ENCODE results near the gene ABCC1.

Gene ABCC1

DNA sequence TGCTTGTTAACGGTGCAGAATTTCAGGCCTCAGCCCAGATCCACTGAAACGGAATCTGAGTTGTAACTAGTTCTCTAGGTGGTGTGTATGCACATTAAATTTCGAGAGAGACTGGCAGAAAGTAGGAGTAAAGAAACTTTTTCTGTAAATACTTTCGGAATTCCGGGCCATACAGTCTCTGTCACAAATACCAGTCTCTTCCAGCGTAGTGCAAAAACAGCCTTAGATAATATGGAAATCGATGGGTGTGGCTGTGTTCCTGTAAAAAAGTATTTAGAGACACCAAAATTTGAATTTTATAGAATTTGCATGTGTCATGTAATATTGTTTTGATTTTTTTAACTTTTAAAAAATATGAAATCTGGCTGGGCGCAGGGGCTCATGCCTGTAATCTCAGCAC, 109.7 kb downstream of the ABCC1 start:
- no peak for DNase-seq

DNA sequence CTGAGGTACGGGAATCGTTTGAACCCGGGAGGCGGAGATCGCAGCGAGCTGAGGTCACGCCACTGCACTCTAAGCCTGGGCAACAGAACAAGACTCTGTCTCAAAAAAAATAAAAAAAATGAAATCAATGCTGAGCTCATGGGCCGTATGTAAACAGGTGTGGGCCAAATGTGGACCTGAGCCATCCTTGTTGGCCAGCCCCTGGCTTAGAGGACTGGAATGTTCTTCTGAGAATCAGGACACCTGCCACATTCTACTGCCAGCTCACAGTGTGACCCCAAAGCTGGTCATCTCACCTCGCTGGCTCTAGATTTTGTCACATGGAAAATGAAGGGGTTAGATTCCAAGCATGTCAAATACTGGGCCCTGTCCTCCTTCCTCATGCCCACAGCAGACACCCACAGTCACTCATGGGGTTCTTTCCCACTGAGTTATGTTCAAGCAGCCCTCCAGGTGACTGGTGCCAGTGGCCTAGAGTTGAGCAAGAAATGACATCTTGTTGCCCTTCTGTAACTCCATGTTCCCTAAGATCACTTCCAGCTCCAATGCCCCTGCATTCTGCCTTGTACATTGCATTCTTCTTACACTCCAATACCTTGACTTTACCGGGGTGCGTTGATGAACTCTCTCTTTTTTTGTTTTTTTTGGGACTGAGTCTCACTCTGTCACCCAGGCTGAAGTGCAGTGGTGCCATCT, 110.6 kb downstream of the ABCC1 start:
- DNase-seq = no peak

DNA sequence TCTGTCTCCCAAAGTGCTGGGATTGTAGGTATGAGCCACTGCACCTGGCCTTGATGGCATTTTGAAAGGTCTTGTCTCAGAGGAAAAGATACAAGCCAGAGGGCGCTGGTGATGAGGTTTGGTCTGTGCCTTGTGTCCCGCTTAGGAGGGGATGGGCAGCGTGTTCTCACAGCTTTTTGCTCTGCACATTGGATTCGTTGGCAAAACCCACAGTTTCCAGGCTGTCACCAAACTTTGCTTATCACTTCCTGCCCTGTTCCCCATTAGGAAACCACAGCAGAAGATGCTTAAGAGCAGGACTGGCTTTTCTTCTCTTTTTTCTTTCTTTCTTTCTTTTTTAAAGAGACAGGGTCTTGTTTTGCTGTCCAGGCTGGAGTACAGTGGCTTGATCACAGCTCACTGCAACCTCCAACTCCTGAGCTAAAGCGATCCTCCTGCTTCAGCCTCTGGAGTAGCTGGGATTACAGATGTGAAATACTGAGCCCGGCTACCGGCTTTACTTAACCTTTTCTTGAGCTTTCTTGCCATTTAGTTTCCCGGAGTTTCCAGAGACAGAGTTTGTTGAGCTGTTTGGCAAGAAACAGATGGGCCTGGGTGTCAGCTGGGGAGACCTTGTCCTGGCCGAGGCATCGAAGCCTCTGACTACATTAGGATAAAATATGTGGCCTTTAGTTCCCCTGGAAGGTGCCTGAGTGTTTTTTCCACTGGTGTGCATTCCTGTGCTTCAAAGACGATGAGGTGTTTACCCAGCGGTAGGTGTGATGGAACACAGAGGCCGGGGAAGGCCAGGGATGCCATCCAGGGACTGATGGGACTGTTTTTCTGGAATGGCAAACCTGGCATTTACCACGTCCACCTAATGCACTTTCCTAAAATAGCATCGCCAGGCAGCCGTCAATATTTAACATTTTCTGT, 112.9 kb downstream of the ABCC1 start:
- no peak for DNase-seq

DNA sequence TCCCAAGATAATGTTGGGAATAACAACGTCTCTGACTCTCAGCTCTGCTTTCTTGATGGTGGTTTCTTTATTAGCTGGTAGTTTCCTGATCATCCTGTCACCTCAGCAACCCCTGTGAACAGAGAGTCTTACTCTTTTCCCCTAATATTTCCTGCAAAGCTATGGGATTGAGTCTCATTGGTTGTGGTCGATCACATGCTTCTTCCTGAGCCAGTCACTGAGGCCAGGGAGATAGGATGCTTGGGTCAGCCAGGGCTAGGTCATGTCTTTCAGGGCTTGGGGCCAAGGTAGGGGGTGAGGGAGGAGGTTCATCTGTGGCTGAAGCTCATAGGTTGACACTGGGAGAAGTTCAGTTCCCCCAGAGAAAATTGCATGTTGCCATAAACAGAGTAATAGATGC, 114.3 kb downstream of the ABCC1 start:
- DNase-seq = no peak

DNA sequence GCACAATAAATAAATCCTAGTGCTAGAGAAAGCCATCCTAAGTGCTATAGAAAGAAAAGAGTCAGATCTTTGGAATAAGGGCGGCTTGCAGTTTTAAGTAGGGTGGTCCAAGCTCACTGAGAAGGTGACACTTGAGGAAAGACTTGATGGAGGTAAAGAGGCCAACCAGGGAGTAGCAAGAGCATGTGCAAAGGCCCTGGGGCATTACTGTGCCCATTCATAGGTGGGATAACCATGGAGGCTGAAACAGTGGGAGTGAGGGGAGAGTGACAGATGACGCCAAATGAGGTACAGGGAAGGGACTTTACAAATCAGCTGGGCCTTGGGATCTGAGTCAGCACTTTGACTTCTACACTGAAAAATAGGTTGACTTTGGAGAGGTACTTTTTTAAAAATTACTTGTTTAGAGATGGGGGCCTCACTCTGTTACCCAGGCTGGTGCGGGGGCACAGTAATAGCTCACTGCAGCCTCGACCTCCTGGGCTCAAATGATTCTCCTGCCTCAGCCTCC, 115.5 kb downstream of the ABCC1 start:
- DNase-seq = no peak

DNA sequence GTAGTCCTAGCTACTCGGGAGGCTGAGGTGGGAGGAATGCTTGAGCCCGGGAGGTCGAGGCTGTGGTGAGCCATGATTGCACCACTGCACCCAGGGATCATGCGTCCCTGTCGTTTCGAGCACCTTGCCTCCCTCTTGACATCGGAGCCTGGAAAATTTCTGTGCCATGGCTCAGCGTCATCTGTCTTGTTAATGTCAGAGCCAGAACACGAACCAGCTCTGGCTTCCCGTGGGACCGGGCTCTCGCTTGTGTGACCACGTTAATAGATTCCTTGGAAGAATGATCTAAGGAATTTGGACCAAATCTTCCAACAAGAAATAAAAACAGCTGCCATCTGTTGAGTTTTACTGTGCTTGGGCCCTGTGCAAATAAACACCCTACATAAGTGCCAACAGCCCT, 117.7 kb downstream of the ABCC1 start:
- DNase-seq = no peak

DNA sequence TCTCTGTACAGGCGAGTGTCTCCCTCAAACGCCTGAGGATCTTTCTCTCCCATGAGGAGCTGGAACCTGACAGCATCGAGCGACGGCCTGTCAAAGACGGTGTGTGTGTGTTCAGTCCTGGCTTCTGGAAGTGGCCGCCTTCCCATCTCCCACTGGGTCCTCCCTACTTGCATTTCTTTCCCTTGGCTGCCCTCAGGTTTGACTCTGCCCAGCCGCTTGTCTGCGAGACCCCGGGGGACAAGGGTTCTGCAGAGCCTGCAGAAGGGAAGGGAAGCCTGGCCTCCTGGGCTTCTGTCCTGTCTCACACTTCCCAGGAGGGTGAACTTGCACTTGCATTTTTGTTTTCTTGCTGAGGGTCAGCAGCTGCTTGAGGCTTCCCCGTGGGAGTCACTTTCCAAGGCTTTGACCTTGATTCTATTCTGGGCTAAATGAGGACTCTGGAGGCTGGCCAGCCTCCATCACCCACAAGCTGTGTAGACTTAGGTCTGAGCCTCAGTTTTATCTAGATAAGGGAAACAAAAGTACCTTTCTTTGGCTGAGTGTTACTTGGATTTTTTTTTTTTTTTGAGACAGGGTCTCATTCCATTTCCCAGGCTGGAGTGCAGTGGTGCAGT, 122.3 kb downstream of the ABCC1 start:
- no peak for DNase-seq

DNA sequence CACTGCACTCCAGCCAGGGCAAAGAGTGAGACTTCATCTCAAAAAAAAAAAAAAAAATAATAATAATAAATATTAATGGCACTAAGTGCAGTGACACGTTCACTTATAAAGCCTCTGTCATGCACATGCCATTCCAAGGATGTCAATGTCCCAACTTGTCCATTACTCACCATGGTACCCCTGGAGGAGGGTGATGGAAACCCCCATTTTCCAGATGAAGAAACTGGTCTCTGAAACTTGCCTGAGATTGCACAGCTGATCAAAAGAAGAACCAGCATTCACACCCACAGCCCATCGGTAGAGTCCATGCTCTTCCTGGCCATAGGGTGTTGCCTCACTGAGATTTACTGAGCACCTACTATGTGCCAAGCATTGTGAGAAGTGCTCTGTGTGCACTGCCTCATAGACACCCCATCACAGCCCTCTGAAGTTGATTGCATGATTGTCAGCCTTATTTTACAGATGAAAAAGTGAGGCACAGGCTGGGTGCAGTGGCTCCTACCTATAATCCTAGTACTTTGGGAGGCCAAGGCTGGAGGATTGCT, 123.7 kb downstream of the ABCC1 start:
- DNase-seq = no peak

DNA sequence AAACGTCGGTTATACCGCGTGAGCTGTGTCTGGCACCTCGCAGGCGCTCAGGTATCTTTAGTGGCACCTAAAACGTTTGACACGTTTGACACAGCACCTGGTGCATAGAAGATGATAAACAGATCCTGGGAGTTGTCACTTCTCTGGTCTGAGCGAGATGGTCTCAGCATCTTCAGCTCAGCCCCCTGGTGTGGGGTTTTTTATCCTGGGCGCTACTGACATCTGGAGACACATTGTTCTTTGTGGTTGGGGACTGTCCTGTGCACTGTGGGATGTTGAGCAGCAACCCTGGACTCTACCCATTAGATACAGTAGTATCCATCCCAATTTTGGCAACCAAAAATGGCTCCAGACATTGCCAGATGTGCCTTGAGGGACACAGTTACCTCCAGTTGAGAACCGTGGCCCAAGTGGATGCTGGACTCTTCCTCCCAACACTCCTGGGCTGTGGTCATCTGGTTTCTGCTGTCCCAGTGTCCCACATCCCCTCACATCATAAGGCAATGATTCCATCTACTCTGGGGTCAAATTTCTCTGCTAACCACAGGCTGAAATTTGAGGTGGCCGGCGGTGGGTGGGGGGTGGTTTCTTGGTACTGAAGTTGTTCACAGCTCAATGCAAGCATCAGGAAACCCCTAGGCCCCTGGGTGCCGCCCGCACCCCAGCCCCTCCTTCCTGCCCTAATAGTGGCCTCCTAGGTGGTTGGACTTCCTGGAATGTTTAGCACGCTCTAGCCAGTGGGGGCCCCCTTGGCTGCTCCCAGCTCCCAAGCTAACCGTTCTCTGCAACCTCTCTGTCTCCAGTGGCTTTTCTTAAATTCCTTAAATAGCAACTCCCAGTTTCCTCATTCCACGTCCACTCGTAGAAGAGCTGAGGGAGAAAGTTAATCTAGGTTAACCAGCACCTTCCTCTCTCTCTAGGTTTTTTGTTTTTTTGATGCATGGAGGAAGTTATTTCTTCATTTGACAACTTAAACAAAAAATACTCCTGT, 124.8 kb downstream of the ABCC1 start:
- DNase-seq = no peak

DNA sequence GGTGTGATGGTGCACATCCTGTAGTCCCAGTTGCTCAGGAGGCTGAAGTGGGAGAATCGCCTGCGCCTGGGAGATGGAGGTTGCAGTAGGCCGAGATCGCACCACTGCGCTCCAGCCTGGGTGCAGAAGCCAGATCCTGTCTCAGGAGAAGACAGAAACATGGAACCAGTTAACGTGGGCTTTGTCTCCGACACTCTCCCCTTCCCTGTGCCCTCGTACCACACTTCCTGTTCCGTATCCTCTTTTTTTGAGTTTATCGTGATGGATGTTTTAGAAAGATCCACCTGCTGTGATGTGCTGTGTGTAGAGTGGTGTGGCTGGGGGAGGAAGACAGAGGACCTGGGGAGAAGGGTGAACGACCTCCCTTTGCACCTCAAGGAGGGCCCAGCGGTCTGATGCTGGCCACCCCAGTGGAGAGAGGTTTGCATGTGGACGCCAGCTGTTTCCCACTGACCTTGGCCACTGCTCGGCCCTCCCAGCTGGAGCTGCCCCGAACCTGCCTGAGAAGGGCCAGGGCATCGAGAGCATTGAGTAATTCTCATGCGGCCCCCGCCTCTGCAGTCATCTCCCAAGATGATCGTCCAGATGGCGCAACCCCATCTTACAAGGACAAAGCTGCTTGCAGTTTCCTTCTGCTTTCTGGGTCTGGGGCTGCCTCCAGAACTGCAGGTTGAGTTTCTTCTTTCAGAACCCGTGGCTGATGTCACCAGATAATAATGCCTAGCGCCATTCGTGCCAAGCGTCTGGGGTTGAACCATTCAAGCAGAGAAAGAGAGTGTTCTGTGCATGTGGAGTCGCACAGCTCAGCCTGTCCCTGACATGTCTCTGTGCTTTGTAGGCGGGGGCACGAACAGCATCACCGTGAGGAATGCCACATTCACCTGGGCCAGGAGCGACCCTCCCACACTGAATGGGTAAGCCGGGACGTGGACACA, 126.3 kb downstream of the ABCC1 start:
- no peak for DNase-seq

DNA sequence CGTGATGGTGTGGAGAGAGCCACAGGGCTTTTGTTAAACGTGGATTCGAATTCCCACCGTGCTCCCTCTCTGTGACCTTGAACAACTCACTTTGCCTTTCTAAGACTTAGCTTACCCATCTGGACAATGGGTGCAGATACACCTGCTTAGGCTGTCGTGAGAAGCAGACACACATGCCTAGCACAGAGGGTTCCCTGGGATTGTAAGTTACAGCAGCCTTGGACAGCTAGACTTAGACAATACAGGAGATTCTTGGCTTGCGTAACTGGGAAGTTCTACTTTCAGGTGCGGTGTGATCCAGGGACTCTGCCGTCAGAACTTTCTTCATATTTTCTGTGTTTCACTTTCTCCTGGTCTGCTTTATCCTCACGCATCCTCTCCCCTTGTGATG, 127.0 kb downstream of the ABCC1 start:
- no peak for DNase-seq

DNA sequence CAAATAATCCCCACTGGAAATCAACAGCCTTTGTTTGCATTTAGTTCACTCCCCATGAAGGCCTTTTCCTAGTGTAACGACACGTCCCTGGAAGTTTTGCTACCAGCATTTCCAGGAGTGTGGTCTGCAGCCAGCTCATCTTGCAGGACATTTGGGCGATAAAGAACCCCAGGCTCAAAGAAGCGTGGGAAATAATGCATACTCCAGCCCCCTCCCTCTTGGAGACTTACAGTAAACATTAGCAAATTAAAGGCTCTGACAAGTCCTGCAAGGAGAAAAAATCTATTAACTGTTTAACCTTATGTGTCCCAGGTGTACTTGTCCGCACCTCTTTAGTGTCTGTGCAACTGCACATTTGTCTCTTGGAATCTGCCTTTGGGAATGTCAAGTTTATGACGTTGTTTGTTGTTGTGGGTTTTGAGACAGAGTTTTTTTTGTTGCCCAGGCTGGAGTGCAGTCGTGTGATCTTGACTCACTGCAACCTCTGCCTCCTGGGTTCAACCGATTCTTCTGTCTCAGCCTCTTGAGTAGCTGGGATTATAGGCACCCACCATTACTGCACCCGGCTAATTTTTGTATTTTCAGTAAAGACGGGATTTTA, 131.1 kb downstream of the ABCC1 start:
- no peak for DNase-seq

DNA sequence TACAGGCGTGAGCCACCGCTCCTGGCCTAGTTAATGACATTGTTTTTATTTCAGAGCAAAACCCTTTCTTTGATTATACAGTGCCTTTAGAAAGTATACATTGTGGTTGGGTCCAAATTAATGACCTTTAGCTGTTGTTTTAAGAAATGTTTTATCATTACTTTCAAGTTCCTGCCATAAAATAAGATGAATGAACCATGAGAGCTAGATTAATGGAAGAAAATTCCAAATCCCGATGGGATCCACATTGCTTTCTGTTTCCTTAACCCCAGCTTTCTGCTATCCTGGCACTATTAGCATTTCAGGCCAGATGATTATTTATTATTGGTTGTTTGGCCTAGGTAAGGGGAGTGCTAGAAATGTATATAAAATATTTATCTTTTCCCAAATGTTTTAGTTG, 131.7 kb downstream of the ABCC1 start:
- no peak for DNase-seq

DNA sequence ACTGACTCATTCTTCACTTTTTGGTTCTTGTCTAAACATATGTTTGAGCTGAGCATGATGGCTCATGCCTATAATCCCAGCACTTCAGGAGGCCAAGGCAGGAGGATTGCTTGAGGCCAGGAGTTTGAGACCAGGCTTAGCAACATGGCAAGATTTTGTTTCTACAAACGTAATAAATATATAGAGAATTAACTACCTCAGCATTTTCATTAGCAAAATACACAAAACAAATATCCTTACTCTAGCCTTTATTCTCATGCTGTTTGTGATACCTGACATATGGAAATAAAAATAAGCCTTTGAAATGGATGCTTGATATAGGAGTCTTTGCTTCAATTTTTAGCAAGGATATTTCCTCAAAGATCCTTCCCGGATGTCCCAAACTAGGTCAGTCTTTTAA, 132.8 kb downstream of the ABCC1 start:
- DNase-seq = no peak

DNA sequence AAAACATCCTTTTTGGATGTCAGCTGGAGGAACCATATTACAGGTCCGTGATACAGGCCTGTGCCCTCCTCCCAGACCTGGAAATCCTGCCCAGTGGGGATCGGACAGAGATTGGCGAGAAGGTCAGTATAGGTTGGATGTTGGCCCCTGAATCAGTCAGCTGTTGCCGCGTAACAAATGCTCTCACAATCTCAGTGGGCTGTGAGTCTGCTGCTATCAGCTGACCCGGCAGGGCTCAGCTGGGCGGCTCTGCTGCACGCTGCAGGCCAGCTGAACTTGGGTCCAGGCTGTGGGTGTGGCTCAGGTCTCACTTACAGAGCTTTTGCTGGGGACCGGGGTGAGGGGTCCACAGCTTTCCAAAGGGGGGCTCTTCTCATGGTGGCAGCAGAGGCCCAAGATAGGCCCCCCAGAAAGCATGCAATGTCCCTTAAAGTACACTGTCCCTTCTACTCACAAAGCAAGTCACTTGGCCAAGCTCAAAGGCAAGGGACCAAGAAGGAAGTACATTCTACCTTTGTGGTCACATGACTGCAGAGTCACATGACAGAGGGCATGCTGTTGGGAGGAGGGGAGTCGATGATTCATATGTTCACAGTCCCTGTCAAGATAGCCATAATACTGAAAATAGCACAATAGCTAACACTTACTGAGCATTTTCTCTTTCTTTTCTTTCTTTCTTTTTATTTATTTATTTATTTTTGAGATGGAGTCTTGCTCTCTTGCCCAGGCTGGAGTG, 134.2 kb downstream of the ABCC1 start:
- DNase-seq = peak; percentile 11

DNA sequence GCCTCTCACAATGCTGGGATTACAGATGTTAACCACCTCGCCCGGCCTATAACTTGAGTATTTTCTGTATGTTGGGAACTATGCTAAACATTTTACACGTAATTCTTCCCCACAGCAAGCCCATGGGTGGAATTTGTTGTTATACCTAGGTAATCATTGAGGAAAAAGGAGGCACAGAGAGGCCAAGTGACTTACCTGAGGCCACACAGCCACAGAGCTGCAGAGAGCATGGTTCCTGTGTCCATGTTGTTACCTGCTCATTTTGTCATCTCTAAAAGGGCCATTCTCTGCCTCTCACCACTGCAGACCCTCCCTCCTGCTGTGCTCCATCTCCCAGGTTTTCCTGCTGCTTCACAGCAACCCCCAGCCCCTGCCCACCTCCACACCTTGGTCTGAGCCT, 135.5 kb downstream of the ABCC1 start:
- DNase-seq = no peak

DNA sequence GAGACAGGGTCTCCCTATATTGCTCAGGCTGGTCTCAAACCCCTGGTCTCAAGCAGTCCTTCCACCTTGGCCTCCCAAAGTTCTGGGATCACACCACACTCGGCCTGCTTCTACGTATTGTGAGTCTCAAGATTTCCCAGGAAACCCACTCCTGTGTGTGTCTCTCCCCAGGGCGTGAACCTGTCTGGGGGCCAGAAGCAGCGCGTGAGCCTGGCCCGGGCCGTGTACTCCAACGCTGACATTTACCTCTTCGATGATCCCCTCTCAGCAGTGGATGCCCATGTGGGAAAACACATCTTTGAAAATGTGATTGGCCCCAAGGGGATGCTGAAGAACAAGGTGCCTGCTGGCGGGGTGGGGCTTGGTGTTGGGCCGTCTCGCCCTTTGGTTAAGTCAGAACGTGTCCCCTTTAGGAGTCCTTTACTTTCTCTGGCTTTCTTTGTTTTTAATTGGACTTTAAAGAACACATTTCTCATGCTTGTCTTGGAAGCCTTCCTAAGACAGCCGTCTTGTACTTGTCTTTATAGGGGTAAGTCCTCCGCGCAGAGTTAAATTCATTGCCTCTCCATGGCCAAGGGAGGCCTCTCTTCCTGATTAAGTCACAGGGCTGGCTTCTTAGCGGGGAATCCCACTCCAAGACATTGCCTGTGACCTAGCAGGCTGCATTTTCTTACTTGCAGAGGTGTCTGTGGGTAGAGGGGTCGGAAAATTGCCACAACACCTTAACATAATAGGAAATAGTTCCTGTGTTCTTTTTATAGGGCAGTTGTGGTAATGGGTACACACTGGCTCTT, 137.4 kb downstream of the ABCC1 start:
- no peak for DNase-seq

DNA sequence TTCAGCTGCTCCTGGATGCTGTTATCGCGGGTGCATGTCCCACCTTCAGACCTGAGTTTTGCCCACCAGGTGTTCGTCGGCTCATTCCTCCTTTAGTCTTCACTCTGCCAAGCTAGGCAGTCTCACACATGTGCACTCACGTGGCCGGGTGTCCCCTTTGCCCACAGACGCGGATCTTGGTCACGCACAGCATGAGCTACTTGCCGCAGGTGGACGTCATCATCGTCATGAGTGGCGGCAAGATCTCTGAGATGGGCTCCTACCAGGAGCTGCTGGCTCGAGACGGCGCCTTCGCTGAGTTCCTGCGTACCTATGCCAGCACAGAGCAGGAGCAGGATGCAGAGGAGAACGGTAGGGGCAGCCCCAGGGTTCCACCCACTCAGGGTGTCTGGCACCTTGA, 140.8 kb downstream of the ABCC1 start:
- DNase-seq = no peak
